HG02970 (cell line): ENCODE data around the gene KRT6A.

Experiments
- ATAC-seq: cut with Tn5 transposase; IDR thresholded peaks from one replicate; pipeline ENCODE4 v1.9.1; 2021; ENCODE audit warnings: mild to moderate bottlenecking, moderate library complexity, moderate number of reproducible peaks; ENCODE audit not compliant: unreplicated experiment, low FRiP score

The KRT6A gene

DNA sequence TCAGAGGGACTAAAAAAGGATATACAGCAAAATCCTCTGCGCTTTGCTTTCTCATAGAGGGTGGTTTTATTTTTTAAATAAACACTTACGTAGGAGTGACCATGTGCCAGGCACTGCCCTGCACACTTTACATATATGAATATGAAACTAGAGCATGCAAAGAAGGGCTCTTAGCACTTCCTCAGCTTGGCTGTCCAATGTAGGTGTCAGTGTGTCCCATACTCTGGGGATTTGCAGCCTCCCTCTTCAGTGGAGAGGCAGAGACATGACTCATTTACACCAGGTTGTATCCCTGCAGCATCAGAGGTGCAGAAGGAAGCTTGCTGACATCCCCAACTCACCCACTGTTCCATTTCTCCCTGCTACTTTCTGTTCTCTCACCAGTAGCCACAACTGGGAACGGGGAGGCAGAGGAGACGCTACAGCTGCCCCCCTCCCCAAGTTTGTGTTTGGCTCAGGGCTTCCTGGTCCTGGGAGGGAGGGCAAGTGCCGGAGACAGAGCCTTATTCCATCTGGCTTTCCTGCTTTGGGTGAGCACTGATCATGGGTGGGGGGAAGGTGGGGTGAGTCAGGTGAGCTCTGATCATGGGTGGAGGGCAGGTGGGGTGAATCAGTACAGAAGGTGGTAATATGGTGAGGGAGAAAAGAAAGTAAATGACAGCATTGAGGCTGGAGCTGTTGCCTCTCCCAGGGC, 32.0 kb upstream of the KRT6A start:
- no peak for ATAC-seq

DNA sequence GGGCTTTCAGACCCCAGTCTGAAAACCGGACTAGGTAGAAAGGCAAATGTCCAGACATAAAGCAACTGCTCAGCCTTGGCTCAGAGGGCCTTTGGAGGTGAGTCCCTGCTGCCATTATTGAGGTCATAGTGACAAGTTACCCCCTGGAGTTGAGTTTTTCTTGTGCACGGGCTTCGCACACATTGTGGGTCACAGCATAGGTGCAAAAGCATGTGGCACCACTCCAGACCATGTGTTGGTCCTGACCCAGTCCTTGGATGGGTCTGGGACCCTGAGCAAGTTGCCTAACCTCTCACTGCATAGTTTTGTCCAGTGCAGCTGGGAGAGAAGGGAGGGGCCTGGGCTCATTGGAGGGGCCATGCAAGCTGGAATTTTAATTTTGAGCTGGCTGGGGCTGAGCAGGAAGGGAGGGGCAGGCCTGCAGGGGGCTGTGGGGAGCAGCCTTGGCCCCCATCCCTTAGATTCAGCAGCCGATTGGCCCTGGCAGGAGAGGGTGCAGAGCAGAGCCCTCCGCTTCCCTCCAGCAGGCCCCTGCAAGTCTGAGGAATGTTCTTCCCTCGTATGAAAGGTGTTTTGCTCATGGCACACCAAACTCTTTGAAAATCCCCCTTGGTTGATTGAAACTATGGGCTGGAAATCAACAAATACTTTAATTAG, 31.3 kb upstream of the KRT6A start:
- ATAC-seq = no peak

DNA sequence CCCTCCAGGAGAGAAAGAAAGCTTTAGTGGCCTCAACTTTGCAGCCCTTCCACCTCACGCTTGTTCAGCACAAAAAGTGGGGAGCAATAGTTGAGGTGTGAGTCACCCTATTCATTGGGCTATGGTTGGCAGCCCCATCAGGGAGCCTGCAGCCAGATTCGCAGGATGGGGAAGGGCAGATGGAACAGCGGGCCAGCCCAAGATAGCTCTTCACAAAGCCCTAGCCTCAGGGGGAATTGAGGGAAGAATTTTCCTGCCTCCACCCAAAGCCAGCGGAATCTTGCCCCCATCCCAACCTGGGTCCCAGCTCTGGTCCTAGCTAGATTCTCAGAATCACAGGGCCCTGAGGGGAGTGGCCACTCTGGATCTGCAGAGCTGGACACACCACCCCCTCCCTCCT, 30.8 kb upstream of the KRT6A start:
- ATAC-seq = no peak

DNA sequence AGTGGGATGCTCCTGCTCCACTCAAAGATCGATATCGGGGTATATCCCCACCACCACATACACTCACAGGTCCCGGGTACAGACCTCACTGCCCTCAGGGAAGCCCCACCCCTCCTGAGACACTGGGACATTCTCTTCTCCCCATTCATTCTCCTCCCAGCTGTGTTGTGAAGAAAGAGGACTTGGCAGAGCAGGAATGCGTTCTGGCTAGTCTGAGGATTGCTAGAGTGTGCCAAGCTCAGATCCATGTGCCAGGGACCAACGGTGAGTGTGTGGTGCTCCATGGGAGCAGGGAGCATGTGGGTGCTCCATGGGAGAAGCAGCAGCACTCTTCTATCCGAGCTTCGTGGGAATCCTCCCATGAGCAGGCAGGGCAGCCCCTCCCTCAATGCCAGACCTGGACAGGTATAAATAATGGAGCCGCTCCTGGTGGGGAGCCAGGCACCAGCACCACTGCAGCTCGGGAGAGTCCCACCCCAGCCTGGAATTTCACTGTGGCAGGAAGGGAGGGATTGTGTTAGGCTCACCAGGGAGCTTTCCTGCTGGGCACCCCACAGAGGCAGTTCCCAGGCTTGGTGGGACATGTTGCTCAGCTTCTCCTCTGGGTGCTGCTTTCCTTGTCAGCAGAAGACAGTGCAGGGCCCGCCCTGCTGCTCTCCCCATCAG, 29.4 kb upstream of the KRT6A start:
- ATAC-seq = no peak

DNA sequence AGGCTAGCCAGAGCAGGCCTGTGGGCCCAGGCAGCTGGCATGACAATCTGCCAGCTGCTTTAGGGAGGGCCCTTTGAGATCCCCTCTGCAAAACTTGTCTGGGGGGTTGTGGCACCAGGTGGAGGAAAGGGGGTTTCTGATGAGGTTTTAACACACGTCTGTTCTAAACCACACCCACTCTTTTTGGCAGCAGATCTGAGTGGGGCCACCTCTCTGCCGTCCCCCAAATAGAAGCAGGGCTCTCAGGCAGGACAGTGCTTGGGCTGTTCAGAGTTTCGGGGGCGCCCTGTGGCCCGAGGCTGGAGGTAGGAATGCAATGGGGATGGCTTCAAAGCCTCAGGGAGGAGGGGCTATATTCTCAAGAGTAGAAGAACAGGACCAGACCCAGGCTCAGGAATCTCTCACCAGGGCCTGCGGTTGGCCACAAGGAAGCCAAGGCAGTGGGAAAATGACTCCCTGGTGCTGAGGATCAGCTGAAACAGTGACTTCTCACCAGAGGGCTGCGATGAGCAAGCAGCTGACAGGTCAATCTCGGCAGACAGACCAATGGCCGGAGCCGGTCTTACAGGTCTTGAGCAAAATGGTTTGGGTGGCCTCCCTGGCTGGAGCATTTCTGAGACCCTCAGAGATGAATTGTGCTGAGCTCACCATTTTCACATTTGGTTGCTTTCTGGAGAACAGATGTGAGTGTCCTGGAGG, 28.7 kb upstream of the KRT6A start:
- ATAC-seq = no peak

DNA sequence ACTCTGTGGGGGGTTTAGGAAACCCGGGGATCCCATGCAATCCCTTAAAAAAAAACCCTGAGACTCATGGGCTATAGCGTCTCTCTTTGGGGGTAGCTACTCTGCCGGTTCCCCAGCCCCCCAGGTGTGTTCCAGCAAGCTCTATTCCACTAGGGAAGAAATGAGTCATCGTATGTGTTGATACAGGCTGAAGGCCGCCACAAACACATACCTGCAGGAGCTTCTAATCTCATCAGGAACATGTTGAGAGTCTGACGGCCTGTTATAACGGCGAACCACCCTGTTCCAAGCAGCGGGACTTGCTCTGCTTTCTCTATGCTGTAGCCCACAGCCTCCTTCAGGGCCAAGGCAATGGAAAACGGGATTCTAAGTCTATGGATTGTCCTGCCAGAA, 28.1 kb upstream of the KRT6A start:
- ATAC-seq = no peak

DNA sequence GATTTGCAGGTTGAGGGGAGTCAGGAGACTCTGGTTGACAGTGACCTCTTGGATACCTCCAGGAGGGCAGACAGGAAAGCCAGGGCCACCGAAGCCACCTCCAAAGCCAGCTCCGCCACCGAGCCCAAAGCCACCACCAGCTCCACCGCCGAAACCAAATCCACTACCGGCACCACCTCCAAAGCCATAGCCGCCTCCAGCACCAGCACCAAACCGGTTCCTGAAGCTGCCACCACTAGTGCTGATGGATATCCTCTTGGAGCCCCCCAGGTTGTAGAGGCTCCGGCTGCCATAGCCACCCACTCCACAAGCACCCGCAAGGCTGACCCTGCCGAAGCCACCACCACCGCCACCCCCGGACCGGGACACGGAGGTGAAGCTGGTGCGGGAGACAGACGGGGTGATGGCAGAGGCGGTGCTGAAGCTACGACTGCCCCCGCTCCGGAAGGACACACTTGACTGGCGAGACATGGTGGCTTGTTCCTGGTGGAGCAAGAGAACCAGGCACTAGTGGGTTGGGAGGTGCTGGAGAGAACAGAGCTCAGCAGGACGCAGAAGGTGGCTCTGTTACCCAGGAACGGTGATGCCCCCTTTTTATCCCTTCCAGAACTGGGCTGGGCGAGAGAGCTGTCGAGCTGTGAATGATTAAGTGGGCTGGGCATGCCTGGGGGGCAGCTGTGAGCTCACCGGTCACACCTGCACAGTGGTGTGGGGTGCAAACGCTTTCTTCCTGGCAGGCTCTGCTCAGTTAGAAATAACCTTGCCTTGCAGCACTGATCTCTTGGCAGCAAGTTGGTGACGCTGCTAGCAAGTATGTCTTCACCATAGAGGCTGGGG, 27.0 kb upstream of the KRT6A start, which contains the start of gene KRT5:
Gene KRT5 (minus strand): TSS at position 569 of the 837 bp plus-strand sequence. CDS start 98 bp downstream, at position 471.
- ATAC-seq = no peak

DNA sequence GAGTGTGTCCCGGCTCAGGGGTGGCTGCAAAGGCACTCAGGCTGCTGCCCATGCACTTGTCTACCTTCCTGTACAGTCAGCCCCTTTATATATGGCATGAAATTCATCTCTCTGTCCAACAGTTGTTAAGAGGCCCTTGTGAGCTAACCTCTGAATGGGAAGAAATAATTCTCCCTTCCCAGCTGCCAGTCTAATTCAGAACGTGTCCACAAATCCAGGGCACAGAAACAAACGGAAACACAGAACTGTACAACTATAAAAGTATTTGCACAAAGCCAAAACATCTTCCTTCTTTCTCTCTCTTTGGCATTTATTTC, 26.3 kb upstream of the KRT6A start:
- ATAC-seq = no peak

DNA sequence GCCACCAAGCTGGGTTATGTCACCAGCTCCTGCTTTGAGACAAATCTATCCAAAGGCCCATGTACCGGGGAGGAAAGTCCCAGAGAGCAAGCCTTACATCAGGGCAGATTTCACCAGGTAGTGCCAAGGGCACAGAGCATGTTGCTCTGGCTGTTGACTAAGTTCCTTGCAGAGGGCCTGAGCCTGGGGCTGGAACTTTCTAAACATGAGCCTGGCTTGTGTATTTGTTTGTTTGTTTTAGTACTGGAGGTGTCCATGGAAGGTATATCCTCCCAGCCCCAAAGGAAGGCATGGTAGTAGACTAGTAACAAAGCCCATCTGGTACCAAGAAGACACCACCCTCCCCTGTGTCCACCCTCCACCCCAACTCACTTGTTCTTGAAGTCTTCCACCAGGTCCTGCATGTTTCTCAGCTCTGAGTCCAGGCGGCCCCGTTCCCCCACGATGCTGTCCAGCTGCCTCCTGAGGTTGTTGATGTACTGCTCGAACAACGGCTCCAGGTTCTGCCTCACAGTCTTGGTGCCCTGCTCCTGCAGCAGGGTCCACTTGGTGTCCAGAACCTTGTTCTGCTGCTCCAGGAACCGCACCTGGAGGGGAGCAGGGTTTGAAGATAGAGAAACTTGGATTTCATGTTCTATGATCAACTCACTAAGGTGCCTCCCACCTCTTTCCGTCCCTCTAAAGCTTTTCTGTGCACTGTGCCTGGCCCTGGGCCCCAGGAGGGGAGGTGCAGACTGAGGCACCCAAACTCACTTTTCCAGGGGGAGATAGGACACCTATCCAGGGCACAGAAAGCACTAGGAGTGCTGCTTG, 25.7 kb upstream of the KRT6A start:
- no peak for ATAC-seq

DNA sequence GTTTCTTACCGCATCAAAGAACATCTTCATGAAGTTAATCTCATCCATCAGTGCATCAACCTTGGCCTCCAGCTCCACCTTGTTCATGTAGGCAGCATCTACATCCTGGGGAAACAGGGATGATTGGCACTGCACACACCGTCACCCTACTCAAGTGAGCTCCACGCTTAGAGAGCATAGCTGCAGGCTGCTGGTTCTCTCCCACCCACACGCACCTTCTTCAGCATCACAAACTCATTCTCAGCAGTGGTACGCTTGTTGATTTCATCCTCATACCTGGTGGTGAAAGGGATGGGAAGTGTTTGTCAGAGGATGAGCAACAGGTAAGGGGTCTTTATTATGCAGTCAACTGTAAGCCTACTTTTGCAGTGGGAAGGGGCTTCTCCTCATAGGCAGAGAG, 24.8 kb upstream of the KRT6A start:
- no peak for ATAC-seq

DNA sequence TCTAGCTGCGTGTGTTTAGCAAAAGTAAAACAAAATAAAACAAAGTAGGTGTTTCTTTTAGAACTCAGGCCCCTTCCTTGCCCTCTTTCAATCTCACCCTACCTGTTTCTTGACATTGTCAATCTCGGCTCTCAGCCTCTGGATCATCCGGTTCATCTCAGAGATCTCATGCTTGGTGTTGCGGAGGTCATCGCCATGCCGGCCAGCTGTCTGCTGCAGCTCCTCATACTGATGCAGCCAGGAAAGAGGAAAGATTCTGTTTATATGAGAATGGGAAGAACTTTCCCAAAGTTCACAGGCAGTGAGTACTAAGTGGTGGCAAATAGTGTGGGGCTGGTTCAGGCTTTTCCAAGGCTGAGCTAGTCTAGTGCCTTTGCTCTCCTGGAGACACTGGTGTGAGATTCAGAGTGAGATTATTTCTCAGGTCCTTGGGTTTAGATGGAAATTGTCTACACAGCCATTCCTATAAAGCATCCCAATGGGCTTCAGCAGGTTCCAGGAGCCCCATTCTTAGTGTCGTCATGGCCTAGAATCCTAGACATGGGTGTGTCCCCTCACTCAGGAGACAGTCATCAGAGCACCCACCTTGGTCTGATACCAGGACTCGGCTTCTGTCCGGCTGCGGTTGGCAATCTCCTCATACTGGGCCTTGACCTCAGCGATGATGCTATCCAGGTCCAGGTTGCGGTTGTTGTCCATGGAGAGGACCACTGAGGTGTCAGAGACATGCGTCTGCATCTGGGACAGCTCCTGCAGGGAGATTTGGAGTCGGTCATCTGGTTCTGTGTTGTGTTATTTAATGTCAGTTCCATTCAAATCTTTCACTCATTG, 24.2 kb upstream of the KRT6A start:
- ATAC-seq = no peak

DNA sequence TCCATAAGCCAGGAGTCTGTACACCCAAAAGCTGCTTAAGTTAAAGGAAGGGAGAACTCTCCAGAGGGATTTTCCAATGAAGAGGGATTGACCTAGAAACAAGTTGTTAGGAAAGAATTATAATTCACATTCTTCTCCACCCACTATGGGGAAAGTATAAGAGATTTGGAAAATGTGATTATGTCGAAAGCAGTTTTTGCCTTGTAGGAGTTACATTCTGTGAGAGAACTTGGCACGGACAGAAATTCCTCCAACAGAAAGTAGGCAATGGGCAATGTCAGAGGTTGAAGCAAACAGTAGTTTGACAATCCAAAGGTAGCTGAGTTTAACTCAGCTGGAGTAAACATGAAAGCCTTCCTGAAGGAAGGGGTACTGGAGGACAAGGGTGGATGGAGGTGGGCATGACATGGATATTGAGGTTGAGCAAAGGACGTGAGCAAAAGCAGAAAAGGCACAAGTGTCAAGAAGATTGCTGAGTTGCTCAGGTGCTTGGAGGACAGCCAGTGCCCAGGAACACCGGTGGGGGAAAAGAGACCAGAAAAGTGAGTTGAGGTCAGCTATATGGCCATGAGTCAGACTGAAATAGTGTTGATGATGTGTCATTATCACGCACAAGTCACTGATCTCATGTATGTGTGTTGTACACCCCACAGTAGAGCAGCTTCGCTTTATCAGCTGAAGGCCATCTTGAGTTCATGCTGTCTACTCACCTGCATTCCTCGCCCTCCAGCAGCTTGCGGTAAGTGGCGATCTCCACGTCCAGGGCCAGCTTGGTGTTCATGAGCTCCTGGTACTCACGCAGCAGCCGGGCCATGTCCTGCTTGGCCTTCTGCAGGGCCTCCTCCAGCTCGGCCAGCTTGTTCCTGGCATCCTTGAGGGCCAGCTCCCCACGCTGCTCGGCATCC, 23.1 kb upstream of the KRT6A start:
- no peak for ATAC-seq

DNA sequence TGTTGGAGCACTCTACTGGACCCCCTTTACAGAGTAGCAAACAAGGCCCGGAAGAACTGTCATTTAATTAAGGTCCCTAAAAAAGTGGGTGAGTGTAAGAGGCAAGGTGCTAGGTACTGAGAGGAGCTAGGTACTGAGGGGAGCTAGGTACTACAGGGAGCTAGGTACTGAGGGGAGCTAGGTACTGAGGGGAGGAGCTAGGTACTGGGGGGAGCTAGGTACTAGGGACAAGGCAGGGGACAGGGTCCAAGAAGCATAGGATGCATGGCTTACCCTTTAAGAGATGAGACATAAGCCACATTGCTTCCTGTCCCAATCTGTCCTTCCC, 22.2 kb upstream of the KRT6A start:
- no peak for ATAC-seq

DNA sequence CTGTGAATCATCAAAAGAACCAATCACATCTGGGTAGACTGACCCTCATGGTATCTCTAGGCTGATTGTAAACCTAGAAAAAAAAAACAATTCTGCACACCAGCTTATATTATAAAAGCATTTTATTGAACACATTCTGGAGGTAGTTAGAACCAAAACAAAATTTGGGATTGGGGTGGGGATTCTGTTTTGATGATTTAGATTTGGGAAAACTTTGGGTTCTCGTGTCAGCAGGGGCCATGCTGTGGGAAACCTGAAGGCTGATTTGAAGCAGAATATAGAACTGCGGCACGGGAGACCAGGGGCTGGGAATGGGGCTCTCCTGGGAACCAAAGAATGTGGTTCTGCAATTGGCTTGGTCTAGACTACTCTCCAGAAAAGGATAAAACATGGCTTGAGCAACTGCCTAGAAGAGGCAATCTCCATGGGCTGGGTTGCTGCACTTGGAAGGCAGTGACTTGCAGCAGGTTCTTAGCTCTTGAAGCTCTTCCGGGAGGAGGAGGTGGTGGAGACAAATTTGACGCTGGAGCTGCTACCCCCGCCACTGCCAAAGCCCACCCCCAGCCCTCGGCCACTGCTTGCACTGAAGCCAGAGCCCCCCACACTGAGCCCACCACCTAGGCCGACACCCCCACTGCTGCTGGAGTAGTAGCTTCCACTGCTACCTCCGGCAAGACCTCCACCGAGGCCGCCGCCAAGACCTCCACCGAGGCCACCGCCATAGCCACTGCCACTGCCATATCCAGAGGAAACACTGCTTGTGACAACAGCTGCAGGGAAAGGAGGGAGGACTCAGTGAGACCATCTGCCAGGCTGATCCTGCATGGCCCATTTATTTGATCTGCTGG, 21.6 kb upstream of the KRT6A start:
- no peak for ATAC-seq

DNA sequence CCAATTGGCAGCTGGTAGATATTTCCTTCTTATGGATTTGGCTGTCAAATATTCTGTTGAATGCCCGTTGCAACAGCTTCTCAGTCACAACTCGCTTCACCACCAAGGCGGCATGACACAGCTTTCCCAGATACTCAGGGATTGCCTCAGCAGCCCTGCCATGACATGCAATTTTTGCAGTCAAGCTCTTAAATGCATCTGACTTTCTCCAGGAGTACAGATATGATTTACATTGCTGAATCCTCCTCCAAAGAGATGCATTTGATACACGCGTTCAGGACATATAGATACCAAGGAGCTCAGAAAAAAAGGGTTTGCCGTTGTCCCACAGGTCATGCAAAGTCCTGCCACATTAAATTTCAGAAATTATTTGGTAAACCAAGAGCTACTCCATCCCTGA, 20.7 kb upstream of the KRT6A start:
- no peak for ATAC-seq

DNA sequence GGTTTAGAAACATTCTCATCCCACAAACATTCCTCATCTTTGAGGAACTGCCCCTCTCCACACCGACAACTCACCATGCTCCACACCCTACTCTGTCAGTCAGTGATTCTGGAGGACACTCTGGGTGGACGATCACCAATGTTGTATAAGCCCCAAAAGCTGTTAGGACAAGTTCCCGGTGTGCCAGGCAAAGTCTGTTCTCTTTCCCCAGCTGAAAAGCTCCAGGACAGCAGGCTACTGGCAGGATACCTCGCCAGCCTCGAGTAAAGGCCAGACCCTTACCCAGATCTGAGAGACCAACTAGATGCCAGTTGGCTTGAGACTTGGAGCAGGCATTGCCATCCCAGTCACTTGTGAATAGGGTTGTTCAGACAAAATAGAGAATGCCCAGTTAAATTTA, 15.2 kb upstream of the KRT6A start:
- ATAC-seq = no peak
